ENCODE data around the gene RASL12.
"Not testable (repeated sequence)": the region's sequence is repeated elsewhere in the genome, so short reads cannot be mapped to it uniquely, and the experiment has no call there.

RASL12 gene

DNA sequence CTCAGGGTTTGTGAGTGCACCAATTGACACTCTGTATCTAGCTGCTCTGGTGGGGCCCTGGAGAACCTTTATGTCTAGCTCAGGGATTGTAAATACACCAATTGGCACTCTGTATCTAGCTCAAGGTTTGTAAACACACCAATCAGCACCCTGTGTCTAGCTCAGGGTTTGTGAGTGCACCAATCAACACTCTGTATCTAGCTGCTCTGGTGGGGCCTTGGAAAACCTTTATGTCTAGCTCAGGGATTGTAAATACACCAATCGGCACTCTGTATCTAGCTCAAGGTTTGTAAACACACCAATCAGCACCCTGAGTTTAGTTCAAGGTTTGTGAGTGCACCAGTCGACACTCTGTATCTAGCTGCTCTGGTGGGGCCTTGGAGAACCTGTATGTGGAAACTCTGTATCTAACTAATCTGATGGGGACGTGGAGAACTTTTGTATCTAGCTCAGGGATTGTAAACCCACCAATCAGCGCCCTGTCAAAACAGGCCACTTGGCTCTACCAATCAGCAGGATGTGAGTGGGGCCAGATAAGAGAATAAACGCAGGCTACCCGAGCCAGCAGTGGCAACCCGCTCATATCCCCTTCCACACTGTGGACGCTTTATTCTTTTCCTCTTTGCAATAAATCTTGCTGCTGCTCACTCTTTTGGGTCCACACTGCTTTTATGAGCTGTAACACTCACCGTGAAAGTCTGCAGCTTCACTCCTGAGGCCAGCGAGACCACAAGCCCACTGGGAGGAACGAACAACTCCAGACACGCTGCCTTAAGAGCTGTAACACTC is 8.0 kb upstream of the RASL12 start:
- not testable (repeated sequence) for DNase-seq (ENCODE audit: low spot score)

DNA sequence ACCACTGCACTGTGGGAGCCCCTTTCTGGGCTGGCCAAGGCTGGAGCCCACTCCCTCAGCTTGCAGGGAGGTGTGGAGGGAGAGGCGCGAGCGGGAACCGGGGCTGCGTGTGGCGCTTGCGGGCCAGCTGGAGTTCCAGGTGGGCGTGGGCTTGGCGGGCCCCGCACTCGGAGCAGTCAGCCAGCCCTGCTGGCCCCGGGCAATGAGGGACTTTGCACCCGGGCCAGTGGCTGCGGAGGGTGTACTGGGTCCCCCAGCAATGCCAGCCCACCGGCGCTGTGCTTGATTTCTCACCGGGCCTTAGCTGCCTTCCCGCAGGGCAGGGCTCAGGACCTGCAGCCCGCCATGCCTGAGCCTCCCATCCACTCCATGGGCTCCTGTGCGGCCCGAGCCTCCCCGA is 7.2 kb upstream of the RASL12 start:
- DNase-seq (ENCODE audit: low spot score), result not testable (repeated sequence)

GRCh38 chr15:65072617-65073016 is 4.8 kb upstream of the RASL12 start:
- DNase-seq (ENCODE audit: low spot score), result no peak

DNA sequence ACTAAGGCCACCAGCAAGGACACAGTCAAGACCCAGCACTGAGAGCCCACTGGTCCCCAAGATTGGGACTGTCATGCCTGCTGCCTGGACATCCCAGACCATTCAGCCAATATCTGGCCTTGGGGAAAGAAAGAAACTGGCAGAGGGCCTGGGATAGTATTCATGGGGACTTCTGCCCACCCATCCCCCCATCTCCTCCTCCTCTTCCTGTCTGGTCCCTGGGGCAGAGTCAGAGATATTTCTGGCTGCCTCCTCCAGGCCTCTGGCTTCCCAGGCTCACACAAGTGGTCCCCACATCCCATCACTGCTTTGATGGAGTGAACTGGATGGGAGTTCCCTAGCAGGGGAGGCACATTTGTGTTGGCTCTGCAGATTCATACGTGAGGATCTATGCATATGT is 4.2 kb upstream of the RASL12 start:
- no peak for DNase-seq (ENCODE audit: low spot score)

- no peak for DNase-seq (ENCODE audit: low spot score)
Observed at GRCh38 chr15:65071381-65071811, 3.6 kb upstream of the RASL12 start.

DNA sequence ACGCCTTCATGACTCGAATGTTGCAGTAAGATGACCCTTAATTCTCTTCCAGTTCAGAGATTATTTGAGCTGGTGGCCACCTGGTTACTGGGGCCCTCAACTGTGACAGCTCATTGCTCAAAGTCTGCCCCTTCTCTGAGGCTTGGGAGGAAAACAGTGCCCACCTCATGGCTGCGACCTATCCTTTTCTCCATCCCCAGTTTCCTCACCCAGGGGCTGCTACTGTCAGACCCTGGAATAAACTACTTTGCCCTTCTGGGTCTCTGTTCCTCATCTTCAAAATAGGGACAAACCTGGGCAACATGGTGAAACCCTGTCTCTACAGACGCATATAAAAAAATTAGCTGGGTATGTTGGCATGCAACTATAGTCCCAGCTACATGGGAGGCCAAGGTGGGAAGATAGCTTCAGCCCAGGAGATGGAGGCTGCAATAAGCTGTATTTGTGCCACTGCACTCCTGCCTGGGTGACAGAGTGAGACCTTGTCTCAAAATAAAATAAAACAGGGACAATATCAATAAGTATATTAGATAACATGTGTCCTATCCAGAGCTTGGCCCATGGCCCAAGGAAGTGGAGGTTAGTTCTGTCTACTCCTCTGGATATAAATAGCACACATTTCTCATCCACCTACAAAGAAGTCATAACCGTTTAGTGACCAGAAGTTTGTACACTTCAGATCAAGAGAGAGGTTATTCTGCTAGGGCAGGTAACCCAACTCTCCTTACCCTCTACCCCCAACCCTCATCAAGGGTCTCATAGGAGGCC is 2.2 kb upstream of the RASL12 start:
- no peak for DNase-seq (ENCODE audit: low spot score)

DNA sequence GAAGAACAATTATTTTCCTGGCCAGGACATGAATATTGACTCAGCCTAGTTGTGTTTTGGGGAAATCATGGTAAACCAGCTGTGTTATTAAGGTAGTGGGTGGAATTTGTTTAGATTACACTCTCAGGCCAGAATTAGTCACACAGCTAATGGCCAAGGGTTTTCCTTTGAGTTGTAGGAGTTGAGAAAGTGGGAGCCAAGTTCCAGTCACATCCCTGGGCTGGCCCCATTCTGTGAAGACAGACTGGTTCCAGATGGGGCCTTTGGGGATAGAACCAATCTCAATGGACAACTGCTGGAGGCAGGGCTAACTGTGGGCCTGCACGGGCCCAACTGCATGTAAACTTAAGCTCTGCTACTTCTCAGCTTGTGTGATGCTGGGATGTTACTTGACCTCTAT is 1.4 kb upstream of the RASL12 start:
- DNase-seq (ENCODE audit: low spot score), result no peak

DNA sequence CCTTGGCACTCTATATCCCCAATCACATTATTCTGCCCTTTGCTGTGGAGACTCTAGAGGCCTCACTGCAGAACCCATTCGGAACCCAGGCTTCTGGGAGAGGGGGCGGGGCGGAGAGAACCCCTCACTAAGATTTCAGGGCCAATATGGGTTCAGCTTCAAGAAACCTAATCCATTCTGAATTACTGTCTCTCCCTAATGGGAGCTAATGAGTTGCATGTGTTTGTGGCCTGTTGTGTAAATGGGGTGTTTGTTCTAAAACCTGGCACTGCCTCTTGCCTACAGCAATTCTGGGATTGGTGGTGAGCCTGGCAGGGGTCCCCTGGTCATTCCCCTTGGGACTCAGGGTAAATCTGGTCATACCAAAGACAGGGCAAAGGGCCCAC is 605 bp upstream of the RASL12 start:
- no peak for DNase-seq (ENCODE audit: low spot score)

- DNase-seq (ENCODE audit: low spot score), result no peak
Observed at GRCh38 chr15:65067317-65067644, 510 bp downstream of the RASL12 start.

GRCh38 chr15:65066635-65067316 is 1.0 kb downstream of the RASL12 start:
- no peak for DNase-seq (ENCODE audit: low spot score)

DNA sequence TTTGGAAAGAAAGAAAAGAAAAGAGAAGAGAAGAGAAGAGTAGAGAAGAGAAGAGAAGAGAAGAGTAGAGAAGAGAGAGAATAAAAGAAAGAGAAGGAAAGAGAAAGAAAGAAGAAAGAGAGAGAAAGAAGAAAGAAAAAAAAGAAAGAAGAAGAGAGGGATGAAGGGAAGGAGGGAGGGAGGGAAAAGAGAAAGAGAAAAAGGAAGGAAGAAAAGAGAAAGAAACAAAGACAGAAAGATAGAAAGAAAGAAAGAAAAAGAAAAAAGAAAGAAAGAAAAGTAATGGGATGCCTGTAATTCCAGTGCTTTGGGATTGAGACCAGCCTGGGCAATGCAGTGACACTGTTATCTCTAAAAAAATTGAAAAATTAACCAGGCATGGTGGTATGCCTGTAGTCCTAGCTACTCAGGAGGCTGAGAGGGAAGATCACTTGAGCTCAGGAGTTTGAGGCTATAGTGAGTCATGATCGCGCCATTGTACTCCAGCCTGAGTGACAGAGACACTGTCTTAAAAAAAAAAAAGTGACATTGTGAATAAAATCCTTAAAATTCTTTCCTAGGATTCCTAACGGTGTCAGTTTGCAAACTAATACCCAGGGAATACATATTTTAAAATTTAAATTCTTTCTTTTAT is 1.7 kb downstream of the RASL12 start:
- no peak for DNase-seq (ENCODE audit: low spot score)

GRCh38 chr15:65062726-65063125 is 5.1 kb downstream of the RASL12 start:
- no peak for DNase-seq (ENCODE audit: low spot score)

GRCh38 chr15:65062061-65062460 is 5.7 kb downstream of the RASL12 start:
- DNase-seq (ENCODE audit: low spot score), result no peak

DNA sequence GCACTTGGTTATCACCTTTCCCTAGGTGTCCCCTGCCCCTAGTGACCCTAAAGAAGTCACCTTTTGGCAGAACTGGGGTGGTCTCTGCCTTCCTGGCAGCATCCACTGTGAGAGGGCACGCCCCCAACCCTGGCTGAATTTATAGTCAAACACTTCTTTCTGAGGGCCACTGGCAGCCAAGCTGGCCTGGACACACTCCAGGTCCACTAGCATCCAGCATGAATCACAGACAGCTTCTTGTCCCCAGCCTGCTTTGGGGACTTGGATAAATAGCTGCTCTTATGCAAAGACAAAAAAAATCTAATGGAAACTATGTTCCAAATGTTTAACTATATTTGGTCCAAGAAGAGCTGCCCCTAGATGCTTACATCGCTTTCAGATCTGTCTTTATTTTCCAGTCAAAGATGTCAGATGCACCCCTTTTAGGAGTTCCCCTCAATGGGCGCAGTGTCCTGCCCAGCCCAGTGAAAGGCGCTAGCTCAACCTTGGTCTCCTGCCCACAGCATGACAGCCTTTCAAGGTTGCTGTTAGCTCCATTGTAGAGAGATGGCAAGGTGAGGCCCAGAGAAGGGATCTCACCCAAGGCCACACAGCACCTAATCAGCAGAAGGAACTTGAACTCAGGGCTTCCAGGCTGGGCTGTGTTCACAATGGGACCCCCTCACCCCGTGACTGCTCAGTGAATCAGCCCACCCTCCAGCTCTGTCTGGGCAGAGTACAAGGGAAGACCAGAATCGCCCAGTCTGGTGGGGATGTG is 7.0 kb downstream of the RASL12 start:
- DNase-seq (ENCODE audit: low spot score), result no peak

DNA sequence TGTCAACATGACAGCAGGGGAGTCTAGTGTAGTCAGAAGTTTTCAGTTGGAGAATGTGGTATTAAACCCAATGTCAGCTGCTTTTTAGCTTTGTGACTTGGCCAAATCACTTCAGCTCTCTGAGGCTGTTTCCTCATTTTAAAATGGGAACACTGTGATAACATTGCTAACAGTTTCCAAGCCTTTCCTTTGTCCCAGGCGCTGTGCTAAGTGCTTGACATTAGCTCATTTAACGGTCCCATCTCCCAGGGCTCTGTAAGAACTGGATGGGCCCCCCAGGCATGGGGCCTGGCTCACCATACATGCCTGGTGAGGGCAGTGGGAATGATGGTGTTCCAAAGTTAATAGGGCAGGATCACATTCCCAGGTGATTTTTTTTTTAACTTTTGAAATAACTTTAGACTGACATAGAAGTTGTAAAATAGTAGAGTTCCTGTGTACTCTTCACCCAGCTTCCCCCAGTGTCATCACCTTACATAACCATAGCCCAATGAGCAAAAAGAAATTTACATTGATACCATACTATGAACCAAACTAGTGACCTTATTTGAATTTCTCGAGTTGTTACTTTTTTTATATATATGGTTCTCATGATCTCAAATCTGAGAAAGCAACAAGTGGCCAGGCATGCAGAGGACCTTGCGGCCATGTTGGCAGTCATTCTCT is 7.7 kb downstream of the RASL12 start:
- DNase-seq (ENCODE audit: low spot score), result no peak

GRCh38 chr15:65059369-65059750 is 8.4 kb downstream of the RASL12 start:
- DNase-seq (ENCODE audit: low spot score), result no peak

DNA sequence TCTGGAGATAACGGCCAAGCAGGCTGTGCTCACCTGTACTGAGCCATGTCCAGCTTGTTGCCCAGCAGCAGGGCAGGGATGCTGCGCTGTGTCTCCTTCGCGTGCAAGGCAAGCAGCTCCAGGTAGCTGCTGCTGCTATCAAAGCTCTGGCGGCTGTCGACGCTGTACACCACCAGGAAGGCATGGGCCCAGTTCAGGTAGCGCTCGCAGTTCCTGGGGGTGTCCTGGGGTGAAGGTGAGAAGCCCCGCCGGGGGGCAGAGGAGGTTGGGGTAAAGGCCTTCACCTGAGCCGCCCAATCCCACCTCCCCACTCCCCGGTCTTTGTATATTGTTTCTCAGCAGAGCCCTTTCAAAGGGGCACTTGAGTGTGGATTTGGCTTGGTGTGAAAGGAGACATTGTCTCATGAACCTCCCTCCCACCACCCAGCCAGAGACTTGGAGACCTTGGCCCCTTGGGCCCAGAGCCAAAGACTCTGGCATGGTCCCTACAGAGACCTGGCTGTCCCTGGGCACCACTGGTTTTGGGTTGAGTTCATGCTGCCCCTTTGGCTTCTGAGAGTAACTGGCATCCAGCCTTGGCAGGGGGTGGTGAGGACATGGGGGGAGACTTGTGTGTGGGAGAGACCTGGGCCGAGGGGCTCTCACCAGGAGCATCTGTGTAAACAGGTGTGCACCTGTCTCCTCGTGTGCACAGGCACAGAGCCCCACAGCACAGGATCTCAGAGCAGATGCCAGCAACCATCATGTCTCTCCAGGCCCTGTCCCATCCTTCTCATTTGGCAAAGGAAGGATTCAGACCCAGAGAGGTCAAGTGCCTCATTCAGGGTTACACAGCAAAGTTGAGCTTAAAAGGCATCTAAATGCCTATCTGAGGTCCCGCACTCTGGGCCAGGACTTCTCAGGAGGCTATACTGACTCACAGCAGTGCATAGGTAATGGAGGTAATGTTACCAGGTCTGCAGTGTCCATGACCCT is 9.1 kb downstream of the RASL12 start:
- DNase-seq (ENCODE audit: low spot score), result no peak

DNA sequence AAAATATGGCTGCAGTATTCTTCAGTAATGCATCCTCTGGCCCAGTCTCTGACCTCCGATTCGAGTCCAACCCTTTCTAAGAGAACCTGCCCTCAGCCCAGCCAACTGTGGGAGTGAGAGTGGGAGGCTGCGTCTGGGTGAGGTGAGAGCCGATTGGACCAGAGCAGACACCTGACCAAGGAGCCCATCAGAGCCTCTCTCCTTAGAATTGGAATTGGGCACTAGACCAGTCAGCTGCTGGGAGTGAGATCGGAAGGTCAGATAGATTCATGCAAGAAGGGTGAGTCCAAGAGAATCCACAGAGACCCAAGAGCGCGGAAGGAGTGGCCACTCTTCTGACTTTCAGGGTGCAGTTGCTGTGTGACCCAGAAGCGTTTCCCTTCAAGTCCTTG is 10.2 kb downstream of the RASL12 start:
- no peak for DNase-seq (ENCODE audit: low spot score)

DNA sequence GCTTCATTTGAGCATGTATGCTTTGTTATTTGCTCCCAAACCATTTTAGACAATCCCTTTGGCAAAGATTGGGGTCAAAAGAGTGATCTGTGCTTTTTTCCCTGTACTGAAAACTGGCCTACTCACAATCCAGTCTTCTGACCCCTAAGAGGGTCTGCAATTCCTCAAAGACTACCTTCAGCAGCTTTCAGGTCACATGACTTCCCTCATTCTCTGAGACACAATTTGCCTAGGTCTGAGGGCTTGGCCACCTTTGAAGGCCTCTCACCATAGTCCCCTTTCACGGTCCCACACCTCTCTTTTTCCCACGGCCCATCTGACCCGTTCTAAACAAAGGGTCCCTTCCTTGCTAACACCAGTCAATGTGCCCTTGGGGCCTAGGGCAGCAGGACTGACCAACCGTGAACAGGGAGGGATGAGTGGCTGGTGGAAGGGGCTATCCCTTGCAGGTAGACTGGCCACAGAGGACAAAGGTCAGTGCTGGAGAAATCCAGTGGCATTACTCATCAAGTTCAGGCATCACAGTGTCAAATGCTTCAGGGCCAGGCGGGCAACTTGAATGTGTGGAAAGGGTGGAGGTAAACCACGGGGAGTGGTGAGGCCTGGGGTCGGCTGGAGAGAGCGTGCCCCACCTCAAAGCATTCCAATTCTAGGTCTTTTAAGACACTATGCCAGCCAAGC is 10.8 kb downstream of the RASL12 start:
- DNase-seq (ENCODE audit: low spot score), result no peak

GRCh38 chr15:65056106-65056505 is 11.7 kb downstream of the RASL12 start:
- no peak for DNase-seq (ENCODE audit: low spot score)

Data from hematopoietic multipotent progenitor cell treated with erythropoietin and hydrocortisone succinate and interleukin-3 and kit ligand, for 15 days (in vitro differentiated cells).